ENCODE data around the gene SERPINB13. TPM values are rescaled to one million over a fixed set of nuclear protein-coding genes. Genes with fewer than 3 reads are reported as not detected.

SERPINB13 gene
- total and polyA plus RNA-seq, 9 of the 15 experiments (the other 6 are each of a cell fraction or from before 2014, with no cell fraction given): not detected

DNA sequence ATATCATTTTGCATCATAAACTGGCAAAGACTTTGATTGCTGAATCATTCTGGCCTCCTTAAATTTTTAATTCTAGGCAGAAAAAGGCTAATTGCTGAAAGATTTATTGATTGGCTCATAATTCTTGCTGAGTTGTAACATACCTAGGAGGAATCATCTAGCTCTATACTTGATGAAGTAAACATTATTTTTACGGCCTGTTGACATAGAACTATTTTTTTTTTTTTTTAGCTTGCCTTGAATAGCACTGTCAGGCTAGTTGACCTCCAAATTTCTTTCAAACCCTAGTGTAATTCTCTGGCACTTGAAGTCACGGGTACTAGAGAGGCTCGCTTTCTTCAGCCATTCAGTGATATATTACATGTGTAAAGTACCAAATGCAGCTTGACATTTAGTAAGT is 42.1 kb upstream of the SERPINB13 start (continued):
- TF ChIP-seq ILF3 (IDR thresholded peaks at IDR 0.05; ENCODE audit: borderline replicate concordance) (no peak), C11orf30 (IDR thresholded peaks at IDR 0.05; ENCODE audit: low read depth) (no peak)

DNA sequence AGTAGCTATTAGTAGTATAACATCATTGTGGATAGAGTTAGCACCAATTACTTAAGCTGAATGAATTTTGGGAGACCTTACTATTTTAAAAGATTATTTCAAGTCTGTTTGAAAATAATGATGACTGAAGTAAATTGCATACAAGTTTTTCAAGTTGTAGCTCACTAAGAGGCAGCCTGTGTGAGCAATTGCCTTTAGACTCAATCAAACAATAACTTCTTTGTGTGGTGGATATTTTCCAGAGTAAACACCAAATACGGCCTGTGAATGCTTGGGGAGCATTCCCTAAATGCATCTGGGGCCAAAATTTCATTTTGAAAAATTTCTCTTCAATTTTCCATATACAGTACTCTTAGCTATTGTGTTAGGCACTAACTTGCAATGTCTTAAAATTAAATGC is 37.1 kb upstream of the SERPINB13 start:
- WGBS (ENCODE audit: insufficient coverage, low coverage, missing lambda C conversion rate): 0% methylated on average over 1 of the region's 1 CpG
- TF ChIP-seq ERF (CRISPR knock-in tag; IDR thresholded peaks at IDR 0.05): no peak
- no peak for TF ChIP-seq FOS (IDR thresholded peaks at IDR 0.05; ENCODE audit: extremely low read depth, insufficient read length)
- no peak for TF ChIP-seq HMG20B (CRISPR knock-in tag; IDR thresholded peaks at IDR 0.05)
- TF ChIP-seq KHSRP (IDR thresholded peaks at IDR 0.05): no peak
- no peak for TF ChIP-seq BDP1 (IDR thresholded peaks at IDR 0.05; ENCODE audit: insufficient read depth, insufficient read length)
- TF ChIP-seq ZNF707 (CRISPR knock-in tag; conservative IDR thresholded peaks at IDR 0.05): no peak
- no peak for TF ChIP-seq PHB2 (IDR thresholded peaks at IDR 0.05; ENCODE audit: low read depth)
- TF ChIP-seq, protein P1, sequence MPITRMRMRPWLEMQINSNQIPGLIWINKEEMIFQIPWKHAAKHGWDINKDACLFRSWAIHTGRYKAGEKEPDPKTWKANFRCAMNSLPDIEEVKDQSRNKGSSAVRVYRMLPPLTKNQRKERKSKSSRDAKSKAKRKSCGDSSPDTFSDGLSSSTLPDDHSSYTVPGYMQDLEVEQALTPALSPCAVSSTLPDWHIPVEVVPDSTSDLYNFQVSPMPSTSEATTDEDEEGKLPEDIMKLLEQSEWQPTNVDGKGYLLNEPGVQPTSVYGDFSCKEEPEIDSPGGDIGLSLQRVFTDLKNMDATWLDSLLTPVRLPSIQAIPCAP (CRISPR knock-in tag; IDR thresholded peaks at IDR 0.05; ENCODE audit: borderline replicate concordance): no peak
- no peak for TF ChIP-seq ILK (tag; IDR thresholded peaks at IDR 0.05; ENCODE audit: borderline replicate concordance, low read depth)
- TF ChIP-seq ZNF134 (CRISPR knock-in tag; conservative IDR thresholded peaks at IDR 0.05): no peak
- no peak for TF ChIP-seq ETS2 (tag; IDR thresholded peaks at IDR 0.05; ENCODE audit: borderline replicate concordance, poor library complexity, severe bottlenecking)
- TF ChIP-seq, protein P2, sequence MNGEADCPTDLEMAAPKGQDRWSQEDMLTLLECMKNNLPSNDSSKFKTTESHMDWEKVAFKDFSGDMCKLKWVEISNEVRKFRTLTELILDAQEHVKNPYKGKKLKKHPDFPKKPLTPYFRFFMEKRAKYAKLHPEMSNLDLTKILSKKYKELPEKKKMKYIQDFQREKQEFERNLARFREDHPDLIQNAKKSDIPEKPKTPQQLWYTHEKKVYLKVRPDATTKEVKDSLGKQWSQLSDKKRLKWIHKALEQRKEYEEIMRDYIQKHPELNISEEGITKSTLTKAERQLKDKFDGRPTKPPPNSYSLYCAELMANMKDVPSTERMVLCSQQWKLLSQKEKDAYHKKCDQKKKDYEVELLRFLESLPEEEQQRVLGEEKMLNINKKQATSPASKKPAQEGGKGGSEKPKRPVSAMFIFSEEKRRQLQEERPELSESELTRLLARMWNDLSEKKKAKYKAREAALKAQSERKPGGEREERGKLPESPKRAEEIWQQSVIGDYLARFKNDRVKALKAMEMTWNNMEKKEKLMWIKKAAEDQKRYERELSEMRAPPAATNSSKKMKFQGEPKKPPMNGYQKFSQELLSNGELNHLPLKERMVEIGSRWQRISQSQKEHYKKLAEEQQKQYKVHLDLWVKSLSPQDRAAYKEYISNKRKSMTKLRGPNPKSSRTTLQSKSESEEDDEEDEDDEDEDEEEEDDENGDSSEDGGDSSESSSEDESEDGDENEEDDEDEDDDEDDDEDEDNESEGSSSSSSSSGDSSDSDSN (IDR thresholded peaks at IDR 0.05; ENCODE audit: borderline replicate concordance in 1 of 2, low read depth in 2 of 2, low read length in 2 of 2): no peak
- no peak for TF ChIP-seq FOXK2 (conservative IDR thresholded peaks at IDR 0.05 in 1 of 2, IDR thresholded peaks at IDR 0.05 in 1 of 2; ENCODE audit: low read depth in 2 of 2)
- Histone ChIP-seq H2AFZ (ENCODE audit: low read depth, low read length) (no peak overlapping the region), H3K27me3 (ENCODE audit: control insufficient read depth in 2 of 2, insufficient read depth in 2 of 2, low read length in 2 of 2) (no peaks in the 10 kb centered on the region), H3K27ac (ENCODE audit: extremely low read depth, low read depth, low read length) (no peak overlapping the region), H3K79me2 (ENCODE audit: control insufficient read depth, insufficient read depth, low read length) (no peaks in the 10 kb centered on the region), H3K36me3 (ENCODE audit: control insufficient read depth, insufficient read depth, low read length) (no peaks in the 10 kb centered on the region), H3K9me3 (replicated peaks; ENCODE audit: control insufficient read depth, insufficient read depth, low read depth, low read length) (no peaks in the 10 kb centered on the region), H3K4me1 (replicated peaks in 1 of 2; ENCODE audit: control insufficient read depth in 2 of 2, insufficient read depth in 2 of 2, low read length in 2 of 2) (no peaks in the 10 kb centered on the region), H3K4me2 (ENCODE audit: insufficient read depth, low read length) (no peak overlapping the region), H4K20me1 (replicated peaks; ENCODE audit: control insufficient read depth, insufficient read depth, low read length) (no peaks in the 10 kb centered on the region), H3K4me3 (no peak overlapping the region), H3K9ac (ENCODE audit: insufficient read depth in 1 of 2, low read depth in 2 of 2, low read length in 2 of 2) (no peak overlapping the region), H3K9me1 (ENCODE audit: control insufficient read depth, insufficient read depth, low read length) (no peaks in the 10 kb centered on the region)
- ATAC-seq (no peak), DNase-seq (ENCODE audit: extremely low read depth in 1 of 4, low spot score in 3 of 4) (no peak), FAIRE-seq (no peak)
- intact Hi-C loops (cut with micrococcal nuclease) (no loop called here), in situ Hi-C loops (cut with MboI) (no loop called here)
- BruUV-seq (replicated peaks): no TSS peak
- POLR2A ChIA-PET: no interaction called here
- CTCF ChIA-PET (ENCODE audit: low intra/inter-chr PET ratio): no interaction called here

Data from K562 (cell line).